SK-N-SH treated with all-trans-retinoic acid at 6 μM for 48 hours (cell line): ENCODE results near the gene RNASEH1.

Experiments
- ARNTL ChIP-seq: fragments of 450-650 bp; formaldehyde crosslinking; IDR thresholded peaks from 2 replicates; pipeline ENCODE4 v1.5.0; 2020; ENCODE audit warnings: low read depth, mild to moderate bottlenecking, moderate library complexity, borderline replicate concordance
- BACH2 ChIP-seq: fragments of 250-450 bp; sonication (Bioruptor Pico); IDR thresholded peaks from 2 replicates; pipeline ENCODE4 v1.9.0; 2021; ENCODE audit warnings: mild to moderate bottlenecking, borderline replicate concordance
- ISL1 ChIP-seq: fragments of 250-450 bp; sonication (Bioruptor Pico); IDR thresholded peaks from 2 replicates; pipeline ENCODE4 v2.1.2; 2022; ENCODE audit warnings: mild to moderate bottlenecking, moderate library complexity
- OSR1 ChIP-seq: fragments of 250-450 bp; sonication (Bioruptor Pico); IDR thresholded peaks from 2 replicates; pipeline ENCODE4 v1.8.0; 2022; ENCODE audit warnings: moderate library complexity, mild to moderate bottlenecking, inconsistent platforms
- PATZ1 ChIP-seq: fragments of 250-450 bp; sonication (Bioruptor Pico); IDR thresholded peaks from 2 replicates; pipeline ENCODE4 v1.8.0; 2020; ENCODE audit warnings: mild to moderate bottlenecking, moderate library complexity, borderline replicate concordance
- PPARA ChIP-seq: fragments of 250-450 bp; sonication (Bioruptor Pico); IDR thresholded peaks from 2 replicates; pipeline ENCODE4 v1.5.0; 2020; ENCODE audit warnings: mild to moderate bottlenecking, borderline replicate concordance
- RARB ChIP-seq: fragments of 250-450 bp; sonication (Bioruptor Pico); IDR thresholded peaks from 2 replicates; pipeline ENCODE4 v1.8.0; 2021; ENCODE audit warnings: mild to moderate bottlenecking, moderate library complexity
- TCF4 ChIP-seq: fragments of 250-450 bp; sonication (Bioruptor Pico); IDR thresholded peaks from 2 replicates; pipeline ENCODE4 v1.8.0; 2021; ENCODE audit warnings: mild to moderate bottlenecking, moderate library complexity, borderline replicate concordance
- TOX ChIP-seq: fragments of 250-450 bp; sonication (Bioruptor Pico); IDR thresholded peaks from 2 replicates; pipeline ENCODE4 v1.8.0; 2021; ENCODE audit warnings: mild to moderate bottlenecking, moderate library complexity, borderline replicate concordance
- ZC3H10 ChIP-seq: fragments of 250-450 bp; sonication (Bioruptor Pico); IDR thresholded peaks from 2 replicates; pipeline ENCODE4 v1.5.1; 2021; ENCODE audit warnings: mild to moderate bottlenecking, moderate library complexity
- ZFP3 ChIP-seq: fragments of 250-450 bp; sonication (Bioruptor Pico); IDR thresholded peaks from 2 replicates; pipeline ENCODE4 v1.5.0; 2020; ENCODE audit warnings: mild to moderate bottlenecking, moderate library complexity
- ZFP30 ChIP-seq: fragments of 450-650 bp; formaldehyde crosslinking; IDR thresholded peaks from 2 replicates; pipeline ENCODE4 v1.5.0; 2022; ENCODE audit warnings: mild to moderate bottlenecking, moderate library complexity
- ZNF565 ChIP-seq: fragments of 450-650 bp; formaldehyde crosslinking; conservative IDR thresholded peaks from 2 replicates; pipeline ENCODE4 v1.5.0; 2020; ENCODE audit warnings: low read depth, mild to moderate bottlenecking, moderate library complexity
- TF ChIP-seq, protein P1 (sequence below): fragments of 250-450 bp; sonication (Bioruptor Pico); IDR thresholded peaks from 2 replicates; pipeline ENCODE4 v1.8.0; 2021; ENCODE audit warnings: low read depth, mild to moderate bottlenecking, moderate library complexity, borderline replicate concordance

GRCh38 chr2:3598912-3599854 lies 41.0 kb upstream of the RNASEH1 start:
- TF ChIP-seq ARNTL (no peak), TCF4 (no peak), ZNF565 (CRISPR knock-in tag) (no peak), RARB (no peak), PATZ1 (no peak), PPARA (CRISPR knock-in tag) (no peak), BACH2 (CRISPR knock-in tag) (no peak), TOX (CRISPR knock-in tag) (no peak), ZFP30 (no peak), ISL1 (no peak), ZC3H10 (no peak), OSR1 (CRISPR knock-in tag) (no peak), ZFP3 (CRISPR knock-in tag) (no peak)
- TF ChIP-seq, protein P1, sequence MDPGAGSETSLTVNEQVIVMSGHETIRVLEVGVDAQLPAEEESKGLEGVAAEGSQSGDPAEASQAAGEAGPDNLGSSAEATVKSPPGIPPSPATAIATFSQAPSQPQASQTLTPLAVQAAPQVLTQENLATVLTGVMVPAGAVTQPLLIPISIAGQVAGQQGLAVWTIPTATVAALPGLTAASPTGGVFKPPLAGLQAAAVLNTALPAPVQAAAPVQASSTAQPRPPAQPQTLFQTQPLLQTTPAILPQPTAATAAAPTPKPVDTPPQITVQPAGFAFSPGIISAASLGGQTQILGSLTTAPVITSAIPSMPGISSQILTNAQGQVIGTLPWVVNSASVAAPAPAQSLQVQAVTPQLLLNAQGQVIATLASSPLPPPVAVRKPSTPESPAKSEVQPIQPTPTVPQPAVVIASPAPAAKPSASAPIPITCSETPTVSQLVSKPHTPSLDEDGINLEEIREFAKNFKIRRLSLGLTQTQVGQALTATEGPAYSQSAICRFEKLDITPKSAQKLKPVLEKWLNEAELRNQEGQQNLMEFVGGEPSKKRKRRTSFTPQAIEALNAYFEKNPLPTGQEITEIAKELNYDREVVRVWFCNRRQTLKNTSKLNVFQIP (CRISPR knock-in tag): no peak
